CD4-positive, alpha-beta T cell treated with Interferon gamma for 1 hour (primary cell): ENCODE data around the gene ITGAD.
"Not testable (repeated sequence)": the region's sequence is repeated elsewhere in the genome, so short reads cannot be mapped to it uniquely, and the experiment has no call there.

Source experiments
- DNase-seq: peaks from one replicate; pipeline ENCODE4 v3.0.0-alpha.2; 2020

ITGAD gene

DNA sequence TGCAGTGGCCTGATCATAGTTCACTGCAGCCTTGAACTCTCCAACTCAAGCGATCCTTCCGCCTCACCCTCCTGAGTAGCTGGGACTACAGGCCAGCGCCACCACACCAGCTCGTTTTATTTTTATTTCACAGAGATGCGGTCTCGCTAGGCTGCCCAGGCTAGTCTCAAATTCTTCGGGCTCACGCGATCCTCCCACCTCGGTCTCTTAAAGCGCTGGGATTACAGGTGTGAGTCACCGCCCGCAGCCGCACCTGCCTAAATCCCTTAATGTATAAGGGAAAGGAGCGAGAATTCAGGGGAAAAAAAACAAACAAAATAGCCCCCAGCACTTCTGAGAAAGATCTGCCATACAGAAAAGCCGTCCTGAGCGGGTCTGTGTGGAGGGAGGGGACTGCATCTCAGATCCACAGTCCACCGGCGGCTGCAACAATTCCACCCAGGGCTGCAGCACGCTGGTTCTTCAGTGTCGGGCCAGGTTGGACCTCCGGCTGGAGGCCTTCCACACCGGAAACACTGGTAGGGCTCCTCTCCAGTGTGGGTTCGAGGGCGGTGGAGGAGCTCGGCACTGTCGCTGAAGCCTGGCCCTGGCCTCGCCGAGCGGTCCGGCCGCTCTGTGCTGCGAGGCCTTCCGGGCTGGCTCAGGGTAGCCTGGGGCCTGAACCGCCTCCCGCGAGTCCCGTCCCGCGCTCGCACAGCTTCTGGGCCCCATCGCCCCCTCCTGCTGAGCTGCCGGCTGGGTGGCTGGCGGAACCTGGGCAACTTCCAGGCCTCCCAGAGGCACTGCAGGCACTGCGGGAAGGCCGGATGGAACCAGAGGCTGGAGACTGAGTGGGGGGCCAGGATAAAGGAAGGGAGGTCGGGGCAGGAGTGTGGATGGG, 42.4 kb downstream of the ITGAD start:
- no peak for DNase-seq

DNA sequence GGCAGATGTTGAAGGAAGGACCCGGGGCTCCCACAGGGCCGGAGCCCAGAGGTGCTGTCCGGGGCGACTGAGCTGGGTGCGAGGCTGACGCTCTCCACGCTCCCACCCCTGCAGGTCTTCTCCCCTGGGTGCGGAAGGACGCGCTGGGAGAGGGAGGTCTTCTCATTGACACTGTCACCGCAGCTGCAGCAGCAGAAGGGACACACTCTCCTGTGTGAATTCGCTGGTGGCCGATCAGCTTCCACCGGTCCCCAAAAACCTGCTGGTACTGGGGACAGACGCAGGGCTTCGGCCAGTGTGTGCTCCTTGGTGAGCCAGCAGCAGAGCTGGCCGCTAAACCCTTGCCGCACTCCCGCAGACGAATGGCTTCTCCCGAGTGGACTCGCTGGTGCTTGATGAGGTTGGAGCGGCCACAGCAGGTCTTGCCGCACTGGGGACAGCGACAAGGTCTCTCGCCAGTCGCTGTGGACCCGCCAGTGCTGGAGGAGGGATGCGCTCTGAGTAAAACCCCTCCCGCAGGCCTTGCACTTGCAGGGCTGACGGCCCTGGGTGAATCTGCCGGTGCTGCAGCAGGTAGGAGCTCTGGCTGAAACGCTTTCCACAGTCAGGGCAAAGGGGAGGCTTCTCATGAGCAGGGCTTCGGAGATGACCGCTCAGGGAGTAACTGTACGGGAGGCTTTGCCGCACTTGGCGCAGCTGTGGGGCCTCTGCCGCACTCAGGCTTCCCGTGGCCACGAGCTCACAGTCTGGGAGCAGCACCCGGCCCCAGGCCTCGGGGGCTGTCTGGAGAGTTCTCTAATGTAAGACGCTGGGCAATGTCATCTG, 43.3 kb downstream of the ITGAD start:
- DNase-seq: no peak

DNA sequence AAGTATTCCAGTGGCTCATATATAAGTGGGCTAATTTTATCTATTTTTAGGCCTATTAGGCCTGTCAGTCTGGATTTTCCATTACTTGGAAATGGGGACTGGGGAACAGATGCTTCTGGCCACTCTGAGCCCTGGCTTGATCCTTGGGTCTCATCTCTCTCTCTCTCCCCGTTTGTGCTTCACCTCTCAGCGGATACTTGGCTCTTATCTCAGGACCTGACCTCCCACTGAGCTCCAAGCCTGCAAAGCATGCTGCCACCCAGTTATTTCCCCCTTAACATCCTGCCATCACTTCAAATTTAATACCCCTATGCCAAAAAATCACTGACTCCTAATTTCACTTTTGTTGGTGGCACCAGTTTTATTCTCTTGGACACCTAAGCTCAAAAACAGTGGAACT, 45.3 kb downstream of the ITGAD start:
- DNase-seq: no peak

DNA sequence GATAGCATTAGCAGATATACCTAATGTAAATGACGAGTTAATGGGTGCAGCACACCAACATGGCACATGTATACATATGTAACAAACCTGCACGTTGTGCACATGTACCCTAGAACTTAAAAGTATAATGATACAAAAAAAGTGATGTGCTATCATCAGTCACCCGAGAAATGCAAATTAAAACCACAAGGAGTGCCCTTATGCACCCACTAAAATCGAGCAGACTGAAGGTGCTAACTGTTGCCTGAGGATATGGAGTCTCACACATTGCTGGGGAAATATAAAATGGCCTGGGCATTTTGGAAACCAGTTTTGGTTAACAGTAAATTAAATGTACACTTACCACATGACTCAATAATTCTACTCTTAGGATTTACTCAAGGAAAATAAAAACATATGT, 45.9 kb downstream of the ITGAD start:
- not testable (repeated sequence) for DNase-seq

DNA sequence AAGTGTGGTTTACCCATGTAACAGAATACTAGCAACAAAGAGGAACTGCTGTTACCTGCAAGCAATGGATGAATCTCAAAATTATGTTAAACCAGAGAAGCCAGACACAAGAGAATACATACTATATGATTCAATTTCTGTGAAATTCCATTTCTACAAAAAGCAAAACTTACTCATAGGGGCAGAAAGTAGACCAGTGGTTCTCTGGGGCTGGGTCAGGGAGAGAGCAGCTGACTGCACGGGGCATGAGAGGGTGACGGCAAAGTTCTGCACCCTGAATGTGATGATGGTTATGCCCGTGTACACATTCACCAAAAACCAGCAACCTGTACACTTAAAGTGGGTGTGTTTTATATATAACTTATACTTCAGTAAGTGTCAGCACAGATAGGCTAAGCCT, 46.4 kb downstream of the ITGAD start:
- DNase-seq: no peak

DNA sequence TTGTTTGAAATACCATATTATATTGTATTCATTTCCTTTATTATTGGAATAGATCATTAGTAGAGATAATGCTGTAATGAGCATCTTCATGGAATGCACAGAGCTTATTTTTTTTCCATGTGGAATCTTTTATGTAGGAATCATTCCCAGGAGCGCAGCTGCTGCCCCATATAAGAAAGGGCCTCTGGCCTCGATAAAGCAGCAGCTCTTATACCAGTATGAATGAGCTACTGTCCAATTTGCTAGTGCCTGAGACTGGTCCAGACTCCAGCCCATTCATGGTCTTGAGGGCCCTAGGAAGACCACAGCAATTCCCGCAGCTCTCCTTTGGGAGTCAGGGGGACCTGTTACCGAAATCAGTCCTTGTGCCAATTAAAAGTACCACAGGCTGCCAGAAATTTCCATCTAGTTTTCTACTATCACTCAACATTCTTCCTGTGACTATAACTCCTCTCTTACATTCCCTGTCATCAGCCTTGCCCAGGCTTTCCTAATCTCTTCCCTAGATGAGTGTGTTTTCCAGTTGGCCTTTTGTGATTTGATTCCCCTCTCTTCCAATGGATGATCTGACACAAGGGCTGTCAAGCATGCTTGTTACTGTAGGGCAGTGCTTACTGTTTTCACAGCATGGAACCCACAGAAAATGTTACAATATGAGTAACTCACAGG, 47.5 kb downstream of the ITGAD start:
- no peak for DNase-seq

DNA sequence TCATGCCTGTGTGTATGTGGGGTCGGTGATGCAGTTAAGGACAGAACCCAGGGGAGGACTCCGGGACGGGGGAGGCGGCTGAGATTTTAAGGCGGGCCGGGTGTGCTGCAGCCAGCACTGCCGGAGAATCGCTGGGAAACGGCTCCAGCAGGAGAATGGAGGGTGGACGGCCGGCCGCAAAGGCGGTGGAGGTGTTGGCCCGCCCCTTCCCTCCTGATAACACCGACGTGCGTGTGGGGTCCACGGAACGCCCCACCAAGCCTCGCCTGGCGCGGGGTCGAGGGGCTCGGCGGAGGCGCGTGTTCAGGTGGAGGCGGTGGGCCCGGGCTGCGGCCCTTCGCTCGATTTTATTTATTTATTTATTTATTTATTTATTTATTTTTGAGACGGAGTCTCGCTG, 48.8 kb downstream of the ITGAD start:
- DNase-seq: no peak

DNA sequence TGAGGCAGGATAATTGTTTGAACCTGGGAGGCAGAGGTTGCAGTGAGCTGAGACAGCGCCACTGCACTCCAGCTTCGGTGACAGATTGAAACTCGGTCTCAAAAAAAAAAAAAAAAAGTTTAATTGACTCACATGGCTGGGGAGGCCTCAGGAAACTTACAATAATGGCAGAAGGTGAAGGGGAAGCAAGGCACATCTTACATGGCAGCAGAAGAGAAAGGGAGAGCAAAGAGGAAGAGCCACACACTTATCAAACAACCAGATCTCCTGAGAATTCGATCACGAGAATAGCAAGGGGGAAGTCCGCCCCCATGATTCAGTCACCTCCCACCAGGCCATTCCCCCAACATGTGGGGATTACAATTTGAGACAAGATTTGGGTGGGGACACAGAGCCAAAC, 52.8 kb downstream of the ITGAD start:
- DNase-seq: not testable (repeated sequence)

DNA sequence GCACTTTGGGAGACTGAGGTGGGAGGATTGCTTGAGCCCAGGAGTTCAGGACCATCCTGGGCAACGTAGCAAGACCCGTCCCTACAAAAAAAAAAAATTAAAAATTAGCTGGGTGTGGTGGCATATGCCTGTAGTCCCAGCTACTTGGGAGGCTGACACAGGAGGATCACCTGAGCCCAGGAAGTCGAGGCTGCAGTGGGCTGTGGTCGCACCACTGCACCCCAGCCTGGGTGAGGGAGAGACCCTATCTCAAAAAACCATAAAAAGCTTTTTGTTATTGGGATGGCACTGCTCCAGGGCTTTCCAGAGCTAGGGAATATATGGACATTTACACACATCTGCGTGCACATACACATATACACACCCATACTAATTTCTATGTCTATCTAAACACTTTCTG, 58.1 kb downstream of the ITGAD start:
- DNase-seq: no peak

DNA sequence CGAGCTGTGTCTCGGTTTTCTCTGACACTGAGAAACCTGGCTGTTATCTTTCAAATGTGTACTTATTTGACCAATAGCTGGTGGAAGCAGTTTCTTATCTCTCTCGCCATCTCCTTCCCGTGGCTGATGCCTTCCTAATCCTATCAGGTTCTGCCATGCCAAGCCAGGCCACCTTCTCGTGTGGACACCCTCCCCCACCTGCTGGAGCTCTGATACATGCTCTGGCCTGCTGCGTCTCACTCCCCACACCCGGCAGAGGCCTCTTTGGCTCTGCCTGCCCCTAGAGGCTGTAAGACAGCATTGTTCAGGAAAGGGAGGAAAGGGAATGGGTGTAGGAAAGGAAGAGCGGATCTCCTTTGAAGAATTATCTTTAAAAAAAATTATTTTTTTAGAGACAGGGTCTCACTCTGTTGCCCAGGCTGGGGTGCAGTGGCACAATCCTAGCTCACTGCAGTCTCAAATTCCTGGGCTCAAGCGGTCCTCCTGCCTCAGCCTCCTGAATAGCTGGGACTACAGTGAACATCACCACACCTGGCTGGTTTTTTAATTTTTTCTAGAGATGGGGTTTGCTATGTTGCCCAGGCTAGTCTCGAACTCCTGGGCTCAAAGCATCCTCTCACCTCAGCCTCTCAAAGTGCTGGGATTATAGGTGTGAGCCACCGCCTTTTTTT, 58.7 kb downstream of the ITGAD start:
- no peak for DNase-seq

DNA sequence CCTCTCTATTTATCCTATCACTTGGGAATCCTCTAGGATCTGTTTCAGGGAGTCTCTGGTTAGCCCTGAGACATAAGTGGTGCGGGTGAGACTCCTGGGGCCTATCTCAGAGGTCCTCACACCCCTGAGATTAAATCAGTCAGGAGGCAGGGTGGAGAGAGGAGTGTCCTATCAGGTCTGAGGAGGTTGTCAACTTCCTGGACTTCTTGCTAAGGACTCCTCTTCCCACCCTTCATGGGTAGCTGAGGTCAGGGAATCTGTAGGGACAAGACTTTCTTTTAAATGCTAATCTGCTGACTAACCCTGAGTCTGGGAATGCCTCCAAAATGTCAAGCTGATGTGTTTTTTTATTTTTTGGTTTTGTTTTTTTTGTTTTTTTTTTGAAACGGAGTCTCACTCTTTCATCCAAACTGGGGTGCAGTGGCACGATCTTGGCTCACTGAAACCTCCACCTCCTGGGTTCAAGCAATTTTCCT, 59.5 kb downstream of the ITGAD start:
- no peak for DNase-seq

DNA sequence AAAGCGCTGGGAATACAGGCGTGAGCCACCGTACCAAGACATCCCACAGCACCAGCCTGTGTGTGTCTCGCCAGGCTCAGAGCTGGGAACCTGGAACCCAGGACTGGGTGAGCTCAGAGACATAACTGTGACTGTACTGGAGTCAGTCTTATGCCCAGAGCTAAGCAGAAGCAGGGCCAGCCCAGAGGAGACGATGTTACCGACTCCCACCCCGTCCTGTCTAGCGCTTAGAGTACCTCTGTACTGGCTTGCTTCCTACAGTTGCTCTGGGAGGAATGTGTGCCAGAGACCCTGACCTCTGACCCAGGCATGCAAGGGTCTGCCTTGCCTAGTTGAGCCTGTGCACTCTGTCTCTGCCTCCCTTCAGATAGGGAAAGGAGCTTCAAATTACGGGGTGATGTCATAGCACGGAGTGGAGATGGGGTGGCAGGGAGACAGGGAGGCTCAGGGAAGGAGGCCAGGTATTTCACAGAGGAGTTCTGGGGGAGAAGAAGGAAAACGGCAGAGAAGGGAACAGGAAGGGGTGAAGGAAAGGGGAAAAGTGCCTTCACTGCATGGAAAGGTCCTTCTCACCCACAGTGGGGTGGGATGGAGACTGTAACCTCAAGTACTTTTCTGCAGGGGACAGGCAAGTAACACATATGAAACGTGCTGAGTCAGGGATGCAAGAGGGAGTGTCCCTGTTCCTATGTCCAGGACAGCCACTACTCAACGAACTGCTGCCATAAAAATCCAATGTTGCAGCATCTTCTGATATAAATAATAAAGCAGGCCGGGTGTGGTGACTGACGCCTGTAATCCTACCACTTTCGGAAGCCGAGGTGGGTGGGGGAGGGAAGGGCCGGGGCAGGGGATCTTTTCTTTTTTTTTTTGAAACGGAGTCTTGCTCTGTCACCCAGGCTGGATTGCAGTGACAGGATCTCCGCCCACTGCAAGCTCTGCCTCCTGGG, 60.4 kb downstream of the ITGAD start:
- peak; percentile 57 for DNase-seq

DNA sequence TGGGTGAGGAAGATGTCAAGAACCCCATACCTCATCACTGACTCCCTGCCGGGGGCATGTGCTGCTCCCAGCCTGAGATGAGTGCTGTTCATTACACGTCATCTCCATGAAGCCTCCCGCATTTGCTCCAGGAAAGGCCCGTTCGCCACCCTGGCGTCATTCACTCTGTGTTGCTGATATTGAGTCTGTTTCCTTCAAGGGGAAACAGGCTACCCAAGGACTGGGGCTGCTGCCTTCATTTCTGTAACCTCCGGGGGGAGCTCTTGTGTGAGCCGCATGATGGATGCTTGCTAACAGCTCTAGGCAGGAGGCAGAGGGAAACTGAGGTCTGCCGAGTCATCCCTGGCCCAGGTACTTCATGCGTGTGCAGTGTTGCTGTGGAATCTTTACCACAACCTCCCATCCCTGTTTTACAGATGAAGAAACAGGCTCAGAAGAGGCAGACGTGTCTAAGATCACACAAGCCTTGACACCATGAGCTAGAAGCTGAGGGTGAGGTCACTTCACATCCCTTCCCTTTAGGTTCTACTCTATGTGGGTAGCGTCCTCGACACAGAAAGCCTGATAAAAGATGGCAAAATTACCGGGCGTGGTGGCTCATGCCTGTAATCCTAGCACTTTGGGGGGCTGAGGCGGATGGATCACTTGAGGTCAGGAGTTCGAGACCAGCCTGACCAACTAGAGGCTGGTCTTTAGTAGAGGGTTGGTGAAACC, 62.6 kb downstream of the ITGAD start:
- DNase-seq: no peak

DNA sequence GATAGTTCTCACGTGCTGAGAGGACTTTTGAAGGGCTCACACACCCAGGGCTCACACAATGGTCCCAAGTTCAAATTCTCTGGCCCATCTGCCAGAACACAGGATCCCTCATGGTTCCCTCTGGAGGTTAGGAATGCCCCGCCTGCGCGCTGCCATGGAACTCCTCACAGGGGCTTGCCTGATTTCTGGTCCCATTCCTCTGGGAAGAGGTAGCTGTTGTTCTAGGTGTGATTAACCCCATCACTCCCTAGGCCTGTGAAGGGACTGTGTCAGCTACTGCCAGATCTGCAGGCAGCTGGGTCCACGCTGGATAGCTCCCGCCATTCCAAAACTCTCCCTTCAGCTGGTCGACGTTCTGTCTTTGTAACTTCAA, 63.8 kb downstream of the ITGAD start:
- no peak for DNase-seq

DNA sequence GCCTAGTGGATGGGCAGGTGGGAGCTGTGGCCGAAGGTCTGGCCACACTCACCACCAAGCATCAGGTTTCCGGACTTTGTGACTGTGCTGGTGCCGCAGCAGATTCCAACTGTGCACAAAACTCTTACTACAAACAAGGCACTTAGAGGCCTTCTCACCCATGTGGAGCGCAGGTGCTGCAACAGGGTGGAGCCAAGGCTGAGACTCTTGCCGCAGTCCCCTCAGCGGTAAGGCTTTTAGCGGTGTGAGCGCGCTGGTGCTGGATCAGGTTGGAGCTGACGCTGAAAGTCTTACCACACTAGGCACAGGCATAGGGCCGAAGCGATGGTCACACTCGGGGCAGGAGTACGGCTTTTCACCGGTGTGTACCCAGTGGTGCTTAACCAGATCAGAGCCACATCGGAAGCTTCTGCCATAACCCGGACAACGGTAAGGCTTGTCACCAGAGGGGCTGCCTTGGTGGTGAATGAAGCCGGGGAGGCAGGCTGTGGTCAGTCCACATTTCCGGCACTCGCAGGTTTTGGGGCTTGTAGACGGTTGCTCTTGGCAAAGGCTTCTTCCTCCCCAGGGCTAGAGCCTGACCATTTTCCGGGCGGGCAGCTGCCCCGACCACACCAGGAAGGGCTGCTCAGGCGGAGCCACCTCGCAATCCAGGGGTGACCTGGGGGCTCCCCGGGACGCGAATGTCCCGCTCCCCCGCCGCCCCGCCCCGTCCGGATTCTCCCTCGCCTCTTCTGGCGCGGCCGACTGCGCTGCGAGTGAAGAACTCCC, 65.1 kb downstream of the ITGAD start:
- peak; percentile 53 for DNase-seq

DNA sequence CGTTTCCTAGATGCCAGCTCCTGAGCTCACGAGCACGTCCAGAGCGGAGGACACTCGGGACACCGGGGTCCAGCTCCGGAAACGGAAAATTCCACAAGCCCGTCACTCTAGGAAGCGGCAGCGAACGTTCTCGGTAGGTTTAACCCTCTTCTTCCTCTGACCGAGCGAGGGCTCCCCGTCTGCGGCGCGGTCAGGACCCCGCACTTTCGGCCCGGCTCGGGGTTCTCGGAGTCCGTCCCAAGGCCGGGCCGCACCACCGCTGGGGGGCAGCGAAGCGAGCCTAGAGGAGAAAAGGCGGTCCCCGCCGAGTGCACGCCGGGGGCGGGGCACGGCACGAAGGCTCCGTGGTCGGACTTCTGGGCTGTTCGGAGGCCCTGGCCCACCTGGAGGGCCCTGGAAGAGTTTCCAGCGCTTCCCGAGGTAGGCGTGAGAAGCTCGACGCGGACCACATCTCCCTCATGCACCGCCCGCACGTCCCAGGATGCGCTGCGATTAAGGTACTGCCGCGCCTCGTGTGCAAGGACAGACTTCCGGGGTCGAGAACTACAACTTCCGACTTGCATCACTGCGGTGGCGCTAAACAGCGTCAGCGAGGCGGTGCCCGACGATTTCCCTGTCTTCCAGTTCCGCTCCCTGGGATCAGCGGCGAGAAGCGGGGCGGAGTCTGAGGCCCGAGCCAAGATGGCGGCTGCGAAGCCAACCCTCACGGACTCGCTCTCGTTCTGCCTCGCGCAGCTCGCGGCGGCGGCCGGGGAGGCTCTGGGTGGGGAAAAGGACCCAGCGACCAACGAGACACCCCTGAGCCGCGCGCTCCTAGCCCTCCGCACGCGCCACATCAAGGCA, 65.9 kb downstream of the ITGAD start, which contains the start of gene ARMC5:
Gene ARMC5 (plus strand): TSS at position 658 of the 843 bp plus-strand sequence. CDS start 24 bp downstream, at position 682.
- peak; percentile 97 for DNase-seq

DNA sequence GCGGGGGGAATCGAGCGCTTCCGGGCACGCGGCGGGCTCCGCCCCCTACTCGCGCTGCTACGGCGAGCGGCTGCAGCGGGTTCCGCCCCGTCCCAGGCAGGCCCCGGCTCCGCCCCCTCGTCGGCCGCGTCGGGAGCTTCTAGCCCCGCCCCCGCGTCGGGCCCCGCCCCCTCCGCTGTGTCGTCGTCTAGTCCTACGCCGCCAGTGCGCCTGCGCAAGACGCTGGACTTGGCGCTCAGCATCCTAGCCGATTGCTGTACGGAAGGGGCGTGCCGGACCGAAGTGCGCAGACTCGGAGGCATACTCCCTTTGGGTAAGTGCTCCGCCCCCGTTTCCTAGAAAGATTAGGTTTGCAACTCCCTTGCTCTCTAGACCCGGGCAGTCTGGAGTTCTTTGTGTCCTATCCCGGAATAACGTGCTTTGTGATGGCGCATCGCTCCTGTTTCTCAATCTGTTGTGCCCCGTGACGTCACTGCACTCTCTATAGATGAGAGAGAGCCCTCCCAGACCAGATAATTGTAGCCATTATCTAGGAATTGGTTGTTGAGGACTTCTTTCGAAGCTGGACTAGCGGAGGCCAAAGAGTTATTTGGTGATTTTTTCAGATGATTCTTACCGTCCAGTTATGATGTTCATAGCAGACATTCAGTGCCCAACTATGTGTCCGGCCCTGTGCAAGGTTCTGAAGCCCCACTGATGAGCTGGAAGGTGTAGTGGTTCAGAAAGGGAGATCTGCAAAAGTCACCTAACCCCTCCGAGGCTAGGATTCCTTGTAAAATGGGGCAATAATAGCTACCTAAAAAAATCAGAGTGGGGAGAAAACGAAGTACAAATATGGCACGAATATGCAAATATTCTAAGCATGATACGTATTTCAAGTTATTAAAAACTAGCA, 66.8 kb downstream of the ITGAD start:
- DNase-seq: peak; percentile 100

DNA sequence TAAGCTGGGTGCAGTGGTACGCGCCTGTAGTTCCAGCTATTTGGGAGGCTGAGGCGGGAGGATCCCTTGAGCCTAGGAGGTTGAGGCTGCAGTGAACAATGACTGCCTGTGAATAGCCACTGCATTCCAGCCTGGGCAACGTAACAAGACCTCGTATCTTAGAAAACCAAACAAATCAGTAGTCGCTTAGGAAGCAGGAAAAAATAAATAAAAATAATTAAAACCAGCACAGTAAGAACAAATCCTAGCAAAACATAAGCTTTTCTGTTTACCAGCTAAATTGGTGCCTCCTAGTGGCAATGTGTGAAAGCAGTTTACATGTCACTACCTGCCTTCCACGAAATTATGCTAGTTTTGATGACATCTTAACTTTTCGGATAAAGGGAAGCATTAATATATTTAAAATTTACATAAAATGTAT, 67.5 kb downstream of the ITGAD start:
- DNase-seq: no peak
